22Rv1 (cell line): Measurements from ENCODE around the gene MAP2K6.

Source experiments
- H3K27ac ChIP-seq: fragments of 450-650 bp; 2 replicates; pipeline ENCODE4 v1.5.1; 2017
- ZFX ChIP-seq: fragments of 450-650 bp; IDR thresholded peaks from 2 replicates; pipeline ENCODE4 v1.6.1; 2017; ENCODE audit warnings: antibody characterized with exemption, borderline replicate concordance
- TF ChIP-seq, protein P1 (sequence below): fragments of 450-650 bp; IDR thresholded peaks from 2 replicates; pipeline ENCODE4 v1.5.1; 2017; ENCODE audit warnings: mild to moderate bottlenecking

The MAP2K6 gene

DNA sequence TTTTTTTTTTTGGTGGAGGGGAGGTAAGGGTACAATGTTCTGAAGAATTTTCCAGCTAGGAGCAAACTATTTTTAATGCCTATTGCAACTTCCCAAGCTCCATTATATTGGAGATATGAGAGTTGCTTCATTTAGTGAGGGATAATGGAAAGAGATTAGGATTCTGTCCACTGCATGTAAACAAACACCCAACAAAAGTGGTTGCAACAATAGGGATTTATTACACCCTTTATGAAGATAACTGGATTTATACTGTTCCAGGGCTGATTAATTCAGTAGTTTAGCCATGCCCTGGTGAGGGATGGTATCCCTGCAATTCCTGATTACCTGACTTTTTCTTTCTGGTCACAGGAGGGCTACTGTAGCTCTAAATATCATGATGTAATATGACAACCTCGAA is 40.5 kb downstream of the MAP2K6 start:
- H3K27ac ChIP-seq: no peak overlapping the region
- TF ChIP-seq, protein P1, sequence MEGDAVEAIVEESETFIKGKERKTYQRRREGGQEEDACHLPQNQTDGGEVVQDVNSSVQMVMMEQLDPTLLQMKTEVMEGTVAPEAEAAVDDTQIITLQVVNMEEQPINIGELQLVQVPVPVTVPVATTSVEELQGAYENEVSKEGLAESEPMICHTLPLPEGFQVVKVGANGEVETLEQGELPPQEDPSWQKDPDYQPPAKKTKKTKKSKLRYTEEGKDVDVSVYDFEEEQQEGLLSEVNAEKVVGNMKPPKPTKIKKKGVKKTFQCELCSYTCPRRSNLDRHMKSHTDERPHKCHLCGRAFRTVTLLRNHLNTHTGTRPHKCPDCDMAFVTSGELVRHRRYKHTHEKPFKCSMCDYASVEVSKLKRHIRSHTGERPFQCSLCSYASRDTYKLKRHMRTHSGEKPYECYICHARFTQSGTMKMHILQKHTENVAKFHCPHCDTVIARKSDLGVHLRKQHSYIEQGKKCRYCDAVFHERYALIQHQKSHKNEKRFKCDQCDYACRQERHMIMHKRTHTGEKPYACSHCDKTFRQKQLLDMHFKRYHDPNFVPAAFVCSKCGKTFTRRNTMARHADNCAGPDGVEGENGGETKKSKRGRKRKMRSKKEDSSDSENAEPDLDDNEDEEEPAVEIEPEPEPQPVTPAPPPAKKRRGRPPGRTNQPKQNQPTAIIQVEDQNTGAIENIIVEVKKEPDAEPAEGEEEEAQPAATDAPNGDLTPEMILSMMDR: no peak
- no peak for TF ChIP-seq ZFX

DNA sequence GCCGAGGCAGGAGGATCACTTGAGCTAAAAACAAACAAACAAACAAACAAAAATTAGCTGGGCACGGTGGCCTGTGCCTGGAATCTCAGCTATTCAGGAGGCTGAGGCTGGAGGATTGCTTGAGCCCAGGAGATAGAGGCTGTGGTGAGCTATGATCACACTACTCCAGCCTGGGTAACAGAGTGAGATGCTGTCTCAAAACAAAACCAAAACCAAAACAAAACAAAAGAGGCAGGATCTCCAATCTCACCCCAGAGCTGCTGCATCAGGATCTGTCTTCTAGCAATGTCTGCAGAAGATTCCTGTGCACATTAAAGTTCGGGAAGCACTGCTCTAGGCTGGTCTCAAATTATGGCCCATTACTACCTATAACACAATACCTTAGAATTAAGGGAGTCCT is 43.1 kb downstream of the MAP2K6 start:
- TF ChIP-seq ZFX: no peak
- TF ChIP-seq, protein P1: no peak
- no peak overlapping the region for H3K27ac ChIP-seq

DNA sequence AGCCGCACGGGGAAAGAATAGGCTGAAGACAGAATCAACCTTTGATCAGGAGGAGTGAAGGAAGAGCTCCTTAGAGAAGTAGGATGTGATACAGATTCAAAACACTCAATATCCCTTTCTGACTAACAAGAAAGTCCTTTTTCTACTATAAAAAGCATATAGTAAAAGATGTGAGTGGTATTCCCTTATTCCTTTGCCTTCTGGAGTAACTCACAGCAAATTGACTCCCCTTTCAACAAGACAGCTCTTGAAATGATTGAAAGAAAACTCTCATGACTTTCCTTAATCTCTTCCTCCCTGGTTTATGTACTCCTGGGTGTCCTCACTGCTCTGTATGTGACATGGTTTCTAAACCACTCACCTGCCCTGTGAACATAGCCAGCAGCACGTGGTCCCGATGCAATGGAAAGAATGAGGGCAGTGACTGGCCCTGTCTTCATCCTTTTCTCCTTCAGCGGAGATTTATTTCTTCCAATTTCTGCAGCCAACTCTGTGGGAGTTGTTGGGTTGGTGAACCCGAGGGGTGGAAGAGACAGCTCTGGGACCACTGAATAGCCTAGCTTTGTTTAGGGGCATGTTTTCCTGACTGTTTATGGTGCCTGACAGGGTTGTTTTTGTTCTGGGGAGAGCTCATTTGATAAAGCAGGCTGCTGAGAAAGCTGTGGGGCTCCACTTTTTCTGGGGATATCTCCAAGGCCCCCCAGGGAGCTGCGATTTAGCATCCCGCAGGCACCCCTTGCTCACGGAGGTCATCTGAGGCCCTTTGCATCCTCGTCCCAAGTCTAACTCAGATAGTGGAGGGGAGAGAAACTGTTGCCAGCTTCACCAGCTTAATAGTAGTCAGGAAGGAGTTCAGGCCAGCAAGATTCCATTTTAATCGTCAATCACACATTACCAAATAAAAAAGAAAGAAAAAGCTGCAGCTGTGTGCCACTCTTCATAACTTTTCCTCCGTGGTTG is 46.7 kb downstream of the MAP2K6 start:
- TF ChIP-seq, protein P1: no peak
- no peak for TF ChIP-seq ZFX
- H3K27ac ChIP-seq: no peak overlapping the region

DNA sequence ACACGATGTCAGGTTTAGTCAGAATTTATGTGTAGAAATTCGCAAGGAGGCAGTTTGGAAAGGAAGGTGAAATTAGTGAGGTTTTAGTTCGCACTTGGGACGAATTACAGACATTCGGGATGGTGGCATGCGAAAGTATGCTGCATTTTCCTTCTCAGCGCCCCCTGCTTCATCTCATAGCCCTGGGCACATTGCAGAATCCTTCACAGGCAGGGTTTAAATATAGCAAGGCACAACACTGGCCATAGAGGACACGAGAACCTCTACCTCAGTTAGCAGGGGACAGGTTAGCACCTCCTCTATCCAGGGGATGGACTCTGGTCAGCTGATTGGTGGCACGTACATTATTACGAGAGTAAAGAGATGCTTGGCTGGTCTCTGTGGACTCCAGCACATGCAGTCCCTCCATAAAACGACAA is 47.5 kb downstream of the MAP2K6 start:
- H3K27ac ChIP-seq: no peak overlapping the region
- TF ChIP-seq ZFX: no peak
- TF ChIP-seq, protein P1: no peak

DNA sequence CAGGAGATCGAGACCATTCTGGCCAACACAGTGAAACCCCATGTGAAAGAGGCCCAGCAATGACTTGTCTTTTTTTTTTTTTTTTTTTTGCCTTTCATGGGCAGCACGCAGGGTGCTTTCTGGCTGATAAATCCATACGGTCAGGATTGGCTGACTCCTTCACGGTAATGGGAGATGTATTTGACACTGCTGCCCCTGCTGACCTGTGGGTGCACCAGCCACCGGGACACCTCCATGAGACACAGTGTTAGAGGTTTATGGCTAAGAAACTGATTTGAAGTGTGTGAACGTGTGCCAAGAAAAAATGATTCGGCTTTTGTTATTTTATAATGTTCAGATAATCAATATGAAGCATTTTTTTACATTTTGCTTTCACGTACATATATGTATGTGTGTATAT is 48.4 kb downstream of the MAP2K6 start:
- H3K27ac ChIP-seq: no peak overlapping the region
- no peak for TF ChIP-seq ZFX
- TF ChIP-seq, protein P1: no peak

DNA sequence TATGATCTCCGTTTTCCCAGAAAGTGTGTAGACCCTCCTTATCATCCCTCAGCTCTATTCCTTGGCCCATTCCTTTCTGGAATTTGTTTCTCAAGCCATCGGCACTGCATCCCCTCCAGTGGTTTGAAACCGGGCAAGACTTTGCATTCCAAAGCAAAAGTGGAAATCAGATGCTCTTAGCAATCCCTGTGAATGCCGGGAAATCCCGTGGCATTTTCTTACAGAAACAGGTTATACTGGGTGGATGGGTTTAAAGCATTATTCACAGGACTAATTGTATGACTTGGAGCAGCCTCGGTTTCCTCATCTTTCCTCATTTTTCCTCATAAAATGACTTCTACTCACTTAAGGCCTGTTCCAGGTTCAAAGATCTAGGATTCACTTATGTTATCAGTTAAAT is 52.0 kb downstream of the MAP2K6 start:
- H3K27ac ChIP-seq: no peak overlapping the region
- TF ChIP-seq, protein P1: no peak
- no peak for TF ChIP-seq ZFX
